HL-60 (cell line): Measurements from ENCODE around the gene RABEPK.
A peak's percentile ranks its signal among the peaks of the same experiment; 100 is the strongest.

Source experiments
- DNase-seq, 2 experiments: peaks; one replicate each; pipeline ENCODE4 v3.0.0-alpha.2; 2010 to 2020; ENCODE audit warnings: low read depth in 1 of 2, low spot score in 1 of 2
- H3K27ac ChIP-seq: fragments of 250-450 bp; sonication (Bioruptor Pico); replicated peaks from 2 replicates; pipeline ENCODE4 v1.5.1; 2020; ENCODE audit warnings: mild to moderate bottlenecking, moderate library complexity
- H3K27me3 ChIP-seq: fragments of 250-450 bp; sonication (Bioruptor Pico); 2 replicates; pipeline ENCODE4 v1.5.1; 2021; ENCODE audit warnings: mild to moderate bottlenecking, moderate library complexity; ENCODE audit not compliant: insufficient read depth, poor library complexity, severe bottlenecking
- H3K4me3 ChIP-seq: replicated peaks from 2 replicates; pipeline ENCODE4 v1.5.1; 2011; ENCODE audit warnings: mild to moderate bottlenecking, control low read depth, low read length; ENCODE audit not compliant: insufficient read depth
- GABPA ChIP-seq: IDR thresholded peaks from 2 replicates; pipeline ENCODE4 v1.6.1; 2012; ENCODE audit warnings: low read depth
- POLR2AphosphoS5 ChIP-seq: IDR thresholded peaks from 2 replicates; pipeline ENCODE4 v1.6.1; 2012; ENCODE audit warnings: low read depth
- REST ChIP-seq: IDR thresholded peaks from 2 replicates; pipeline ENCODE4 v1.6.1; 2012; ENCODE audit warnings: low read depth; ENCODE audit not compliant: insufficient replicate concordance
- SPI1 ChIP-seq: IDR thresholded peaks from 2 replicates; pipeline ENCODE4 v1.6.1; 2012; ENCODE audit warnings: low read depth, mild to moderate bottlenecking, borderline replicate concordance
- TF ChIP-seq, protein P1 (sequence below): IDR thresholded peaks from one replicate; pipeline ENCODE4 v1.5.1; 2011; ENCODE audit warnings: low read length, control low read depth, inconsistent platforms; ENCODE audit not compliant: insufficient read depth

Gene RABEPK

GRCh38 chr9:125241000-125241862 is 40.9 kb downstream of the RABEPK start, which contains the start of gene HSPA5:
TSS of gene HSPA5 (minus strand) at chr9:125241343. CDS start at chr9:125241126, 217 bp downstream.
- peak within 1 kb of the TSS; percentile 87 for H3K27ac ChIP-seq
- DNase-seq, result peak; percentile 98 to 100
- H3K27me3 ChIP-seq, result no peaks in the 10 kb centered on the region
- TF ChIP-seq POLR2AphosphoS5 (peak; percentile 98), REST (peak; percentile 74), GABPA (peak; percentile 85), SPI1 (no peak)
- TF ChIP-seq, protein P1, sequence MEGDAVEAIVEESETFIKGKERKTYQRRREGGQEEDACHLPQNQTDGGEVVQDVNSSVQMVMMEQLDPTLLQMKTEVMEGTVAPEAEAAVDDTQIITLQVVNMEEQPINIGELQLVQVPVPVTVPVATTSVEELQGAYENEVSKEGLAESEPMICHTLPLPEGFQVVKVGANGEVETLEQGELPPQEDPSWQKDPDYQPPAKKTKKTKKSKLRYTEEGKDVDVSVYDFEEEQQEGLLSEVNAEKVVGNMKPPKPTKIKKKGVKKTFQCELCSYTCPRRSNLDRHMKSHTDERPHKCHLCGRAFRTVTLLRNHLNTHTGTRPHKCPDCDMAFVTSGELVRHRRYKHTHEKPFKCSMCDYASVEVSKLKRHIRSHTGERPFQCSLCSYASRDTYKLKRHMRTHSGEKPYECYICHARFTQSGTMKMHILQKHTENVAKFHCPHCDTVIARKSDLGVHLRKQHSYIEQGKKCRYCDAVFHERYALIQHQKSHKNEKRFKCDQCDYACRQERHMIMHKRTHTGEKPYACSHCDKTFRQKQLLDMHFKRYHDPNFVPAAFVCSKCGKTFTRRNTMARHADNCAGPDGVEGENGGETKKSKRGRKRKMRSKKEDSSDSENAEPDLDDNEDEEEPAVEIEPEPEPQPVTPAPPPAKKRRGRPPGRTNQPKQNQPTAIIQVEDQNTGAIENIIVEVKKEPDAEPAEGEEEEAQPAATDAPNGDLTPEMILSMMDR, result no peak
- peak within 1 kb of the TSS; percentile 92 for H3K4me3 ChIP-seq

DNA sequence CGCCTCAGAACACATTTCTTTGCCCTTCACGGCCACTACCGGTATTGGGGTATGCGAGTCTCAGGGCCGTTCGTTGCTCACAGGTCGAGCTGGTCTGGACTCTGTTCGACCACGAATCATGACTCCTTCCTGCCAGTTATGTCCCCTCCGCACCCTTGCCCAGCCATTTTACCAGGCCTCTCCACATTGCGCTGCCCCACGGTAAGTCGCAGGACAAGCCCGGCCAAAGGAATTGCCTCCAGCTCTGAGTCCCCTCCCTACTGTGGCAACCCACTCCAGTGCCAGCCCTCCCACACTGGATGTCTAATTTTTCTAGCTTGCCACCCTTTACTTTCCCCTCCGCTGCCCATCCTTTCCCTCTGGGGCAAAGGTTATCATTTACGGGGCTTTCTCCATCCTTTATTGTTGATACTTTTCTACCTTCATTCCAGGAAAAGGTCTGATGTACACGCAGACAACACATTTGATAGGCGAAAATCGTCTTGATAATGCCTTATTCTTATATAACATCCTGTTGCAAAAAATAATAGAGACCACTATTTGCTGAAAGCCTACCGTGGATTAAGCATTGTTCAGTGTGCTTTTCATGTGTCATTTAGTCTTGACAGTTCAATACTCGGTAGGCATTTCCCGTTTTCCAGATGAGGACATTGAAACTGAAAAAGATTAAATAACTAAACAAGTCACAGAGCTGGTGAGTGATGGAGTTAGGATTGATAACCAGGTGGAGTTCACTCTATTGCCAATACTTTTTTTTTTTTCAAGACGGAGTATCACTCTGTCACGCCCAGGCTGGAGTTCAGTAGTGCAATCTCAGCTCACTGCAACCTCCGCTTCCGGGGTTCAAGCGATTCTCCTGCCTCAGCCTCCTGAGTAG is 41.8 kb downstream of the RABEPK start:
- peak overlapping the region; percentile 87 for H3K27ac ChIP-seq
- no peak for DNase-seq
- H3K4me3 ChIP-seq, result peak overlapping the region; percentile 57
- H3K27me3 ChIP-seq, result no peaks in the 10 kb centered on the region
- TF ChIP-seq SPI1 (peak; percentile 67), POLR2AphosphoS5 (peak; percentile 33; the same call in 1 of the 2 replicates)
- TF ChIP-seq, protein P1, result no peak

- Histone ChIP-seq H3K27ac (peak overlapping the region; percentile 59), H3K4me3 (no peak overlapping the region), H3K27me3 (no peaks in the 10 kb centered on the region)
- TF ChIP-seq SPI1, result no peak
- TF ChIP-seq, protein P1, result no peak
- no peak for TF ChIP-seq POLR2AphosphoS5
- TF ChIP-seq REST, result no peak
- DNase-seq, result no peak
Measured at GRCh38 chr9:125243792-125244260, 43.5 kb downstream of the RABEPK start.
